Activated CD8-positive, alpha-beta T cell treated with anti-CD3 and anti-CD28 coated beads for 36 hours (primary cell): ENCODE data around the gene MED8. TPM values are rescaled to one million over a fixed set of nuclear protein-coding genes. Genes with fewer than 3 reads are reported as not detected.

Experiments used
- ATAC-seq: fragments of 200-7000 bp; cut with Tn5 transposase; one replicate; pipeline ENCODE4 v1.10.0; 2021; ENCODE audit warnings: mild to moderate bottlenecking, moderate library complexity
- CTCF ChIA-PET: fragments of 350-600 bp; sonication (Branson Sonifier 250); formaldehyde crosslinking; loops from one replicate; lab custom pipeline; 2021; ENCODE audit warnings: antibody characterized with exemption; lab: Charles Lee
- POLR2A ChIA-PET: fragments of 350-600 bp; sonication (Branson Sonifier 250); formaldehyde crosslinking; loops from one replicate; lab custom pipeline; 2021; ENCODE audit warnings: antibody characterized with exemption; lab: Charles Lee
- DNase-seq: peaks from one replicate; pipeline ENCODE4 v3.0.0-alpha.2; 2020
- H3K27ac Mint-ChIP-seq: one replicate; pipeline ENCODE4 v1.8.0; 2021; ENCODE audit warnings: mild to moderate bottlenecking, mixed read lengths
- H3K27me3 Mint-ChIP-seq: one replicate; pipeline ENCODE4 v1.8.0; 2021; ENCODE audit warnings: mixed read lengths
- H3K36me3 Mint-ChIP-seq: one replicate; pipeline ENCODE4 v1.8.0; 2021; ENCODE audit warnings: low read depth, mixed read lengths
- H3K4me1 Mint-ChIP-seq: one replicate; pipeline ENCODE4 v1.8.0; 2021; ENCODE audit warnings: low read depth, mixed read lengths
- H3K4me3 Mint-ChIP-seq: one replicate; pipeline ENCODE4 v1.8.0; 2021; ENCODE audit warnings: mild to moderate bottlenecking, moderate library complexity, mixed read lengths
- H3K9me3 Mint-ChIP-seq: one replicate; pipeline ENCODE4 v1.8.0; 2021; ENCODE audit warnings: mixed read lengths
- intact Hi-C: fragments of 100-400 bp; cut with micrococcal nuclease; formaldehyde crosslinking; loops from one replicate; pipeline ENCODE4 v1.10.0; 2022
- total RNA-seq, 2 experiments: library from RNA; stranded (reverse); gene quantifications; one replicate each; pipeline ENCODE4 v1.2.3, GENCODE V29; 2021
- TF ChIP-seq, protein P1 (sequence below): fragments of 200-600 bp; IDR thresholded peaks from one replicate; pipeline ENCODE4 v1.8.0; 2022; ENCODE audit warnings: antibody characterized with exemption, mild to moderate bottlenecking

Gene MED8
- total RNA-seq, 2 experiments from 2014 or later, result 33.5 to 34.5 TPM

DNA sequence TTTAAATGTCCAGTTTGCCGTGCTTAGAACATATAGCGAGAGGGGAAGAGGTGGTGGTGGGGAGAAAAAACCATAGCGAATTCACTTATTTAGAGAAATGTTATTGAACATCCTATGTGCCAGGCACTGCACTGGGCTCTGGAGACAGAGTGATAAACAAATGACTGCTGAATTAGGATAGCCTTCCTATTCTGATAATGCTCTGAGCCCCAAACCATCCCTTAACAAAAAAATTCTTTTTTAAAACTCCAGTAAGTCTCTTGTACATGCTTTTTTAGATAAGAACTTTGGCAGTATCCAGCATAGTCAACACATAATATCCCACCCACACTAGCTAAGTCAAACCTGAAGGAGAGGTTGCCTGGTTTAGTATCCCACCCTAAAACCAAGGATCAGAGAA lies 8.6 kb upstream of the MED8 start:
- Mint-ChIP-seq H3K27me3 (no peaks in the 10 kb centered on the region), H3K4me3 (no peak overlapping the region), H3K36me3 (peaks cover 11% of the 10 kb centered on the region), H3K4me1 (peaks cover 15% of the 10 kb centered on the region), H3K9me3 (no peaks in the 10 kb centered on the region), H3K27ac (no peak overlapping the region)
- TF ChIP-seq, protein P1, sequence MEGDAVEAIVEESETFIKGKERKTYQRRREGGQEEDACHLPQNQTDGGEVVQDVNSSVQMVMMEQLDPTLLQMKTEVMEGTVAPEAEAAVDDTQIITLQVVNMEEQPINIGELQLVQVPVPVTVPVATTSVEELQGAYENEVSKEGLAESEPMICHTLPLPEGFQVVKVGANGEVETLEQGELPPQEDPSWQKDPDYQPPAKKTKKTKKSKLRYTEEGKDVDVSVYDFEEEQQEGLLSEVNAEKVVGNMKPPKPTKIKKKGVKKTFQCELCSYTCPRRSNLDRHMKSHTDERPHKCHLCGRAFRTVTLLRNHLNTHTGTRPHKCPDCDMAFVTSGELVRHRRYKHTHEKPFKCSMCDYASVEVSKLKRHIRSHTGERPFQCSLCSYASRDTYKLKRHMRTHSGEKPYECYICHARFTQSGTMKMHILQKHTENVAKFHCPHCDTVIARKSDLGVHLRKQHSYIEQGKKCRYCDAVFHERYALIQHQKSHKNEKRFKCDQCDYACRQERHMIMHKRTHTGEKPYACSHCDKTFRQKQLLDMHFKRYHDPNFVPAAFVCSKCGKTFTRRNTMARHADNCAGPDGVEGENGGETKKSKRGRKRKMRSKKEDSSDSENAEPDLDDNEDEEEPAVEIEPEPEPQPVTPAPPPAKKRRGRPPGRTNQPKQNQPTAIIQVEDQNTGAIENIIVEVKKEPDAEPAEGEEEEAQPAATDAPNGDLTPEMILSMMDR, result no peak
- no peak for ATAC-seq
- ChIA-PET POLR2A (no interaction called here), CTCF (no interaction called here)
- DNase-seq, result no peak
- intact Hi-C loops, result no loop called here

DNA sequence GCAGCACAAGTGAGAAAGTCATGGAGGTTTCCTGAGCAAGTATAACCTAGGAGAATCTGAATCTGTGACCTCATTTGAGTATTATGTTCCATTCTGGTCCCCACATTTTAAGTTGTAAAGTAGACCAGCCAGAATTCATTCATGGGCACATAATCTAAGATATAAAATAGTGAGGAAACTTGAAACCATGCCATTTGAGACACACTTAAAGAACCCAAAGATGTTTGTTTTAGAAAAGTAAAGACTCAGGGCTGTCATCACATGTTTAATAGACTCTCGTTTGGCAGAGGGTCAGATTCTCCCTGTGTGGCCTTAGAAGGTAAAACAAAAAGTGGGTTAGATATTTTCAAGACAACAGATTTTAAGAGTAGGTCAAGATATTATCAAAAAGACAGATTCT lies 6.5 kb upstream of the MED8 start:
- H3K27me3 Mint-ChIP-seq, result no peaks in the 10 kb centered on the region

DNA sequence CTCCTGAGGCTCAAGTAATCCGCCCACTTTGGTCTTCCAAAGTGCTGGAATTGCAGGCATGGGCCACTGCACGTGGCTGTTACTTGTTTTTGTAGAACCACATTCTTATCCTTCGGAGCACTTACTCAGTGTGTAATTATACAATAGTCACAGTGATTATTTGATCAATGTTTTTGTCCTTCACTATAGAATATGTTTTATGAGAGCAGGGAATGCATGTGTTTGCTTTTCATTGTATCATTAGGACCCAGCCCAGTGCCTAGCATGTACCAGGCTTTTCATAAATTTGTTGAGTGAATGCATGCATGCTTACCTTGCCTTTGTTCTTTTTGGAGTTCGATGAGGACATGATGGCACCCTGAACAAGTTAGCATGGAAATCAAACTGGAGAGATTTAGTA lies 5.9 kb upstream of the MED8 start:
- Mint-ChIP-seq H3K4me1 (peaks cover 18% of the 10 kb centered on the region), H3K27me3 (no peaks in the 10 kb centered on the region), H3K27ac (no peak overlapping the region), H3K4me3 (no peak overlapping the region), H3K9me3 (no peaks in the 10 kb centered on the region), H3K36me3 (peaks cover 12% of the 10 kb centered on the region)
- TF ChIP-seq, protein P1, result no peak
- CTCF ChIA-PET, result no interaction called here
- POLR2A ChIA-PET, result no interaction called here
- intact Hi-C loops, result no loop called here
- DNase-seq (no peak), ATAC-seq (no peak)

More for the DNA sequence above, 6.5 kb upstream of the MED8 start:
- Mint-ChIP-seq H3K36me3 (peaks cover 12% of the 10 kb centered on the region), H3K27ac (no peak overlapping the region), H3K9me3 (no peaks in the 10 kb centered on the region), H3K4me3 (no peak overlapping the region), H3K4me1 (peaks cover 14% of the 10 kb centered on the region)
- intact Hi-C loops, result no loop called here
- ChIA-PET POLR2A (no interaction called here), CTCF (no interaction called here)
- DNase-seq (no peak), ATAC-seq (no peak)
- TF ChIP-seq, protein P1, result no peak

- DNase-seq (no peak), ATAC-seq (no peak)
- Mint-ChIP-seq H3K4me1 (peaks cover 35% of the 10 kb centered on the region), H3K9me3 (no peaks in the 10 kb centered on the region), H3K36me3 (peaks cover 12% of the 10 kb centered on the region), H3K27me3 (no peaks in the 10 kb centered on the region), H3K4me3 (no peak overlapping the region), H3K27ac (no peak overlapping the region)
- TF ChIP-seq, protein P1, result no peak
- ChIA-PET CTCF (interaction anchor here (1.0 to 1.8 kb wide), 2 partner anchors 22 to 166 kb away, joined by 3 to 4 read pairs; no protein-coding TSS in a partner anchor), POLR2A (interaction anchor here (0.6 kb wide), 1 partner anchor 24 kb away, joined by 5 read pairs; no protein-coding TSS in a partner anchor)
- intact Hi-C loops, result no loop called here
Observed at GRCh38 chr1:43392702-43393101, 3.1 kb upstream of the MED8 start.

DNA sequence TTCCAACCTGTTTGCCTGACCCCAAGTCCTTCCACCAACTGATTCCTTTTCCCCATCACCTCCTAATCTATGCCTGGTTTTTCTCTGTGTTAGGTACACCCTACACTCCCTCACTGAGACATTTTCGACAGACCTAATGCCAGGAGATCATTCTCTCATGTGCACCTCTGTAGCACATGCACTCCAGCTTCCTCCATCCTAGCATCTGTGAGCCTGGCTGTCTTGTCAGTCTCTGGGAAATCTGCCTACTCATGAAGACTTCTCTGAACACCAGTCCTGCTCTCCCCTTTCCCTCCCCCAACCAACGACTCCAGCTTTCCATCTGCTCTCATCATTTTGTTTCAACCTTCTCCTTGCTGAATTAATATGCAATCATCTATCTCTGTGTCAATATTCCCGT lies 987 bp downstream of the MED8 start:
- H3K36me3 Mint-ChIP-seq, result peaks cover 14% of the 10 kb centered on the region
- TF ChIP-seq, protein P1, result no peak

More for the DNA sequence above, 987 bp downstream of the MED8 start:
- Mint-ChIP-seq H3K4me1 (peaks cover 34% of the 10 kb centered on the region), H3K4me3 (peak overlapping the region; percentile 95), H3K27me3 (no peaks in the 10 kb centered on the region), H3K9me3 (no peaks in the 10 kb centered on the region), H3K27ac (peak overlapping the region; percentile 96)
- ChIA-PET CTCF (interaction anchor here (1.1 to 1.4 kb wide), 3 partner anchors 12 to 26 kb away, joined by 3 read pairs; partner anchors contain the start of gene ELOVL1), POLR2A (interaction anchor here (1.0 to 4.2 kb wide), 3 partner anchors 12 to 28 kb away, joined by 3 to 29 read pairs (median 3); partner anchors contain the start of gene ELOVL1)
- no peak for DNase-seq
- intact Hi-C loops, result no loop called here
- ATAC-seq, result no peak
